Epithelial cell of prostate (primary cell): ENCODE data around the gene VTI1B.
"Not testable (repeated sequence)": the region's sequence is repeated elsewhere in the genome, so short reads cannot be mapped to it uniquely, and the experiment has no call there.

Source experiments
- DNase-seq: peaks from one replicate; pipeline ENCODE4 v3.0.0-alpha.2; 2011; ENCODE audit warnings: low read depth, low spot score
- H3K27ac ChIP-seq: fragments of 450-650 bp; 2 replicates; pipeline ENCODE4 v1.5.1; 2017; ENCODE audit warnings: mild to moderate bottlenecking

Gene VTI1B

GRCh38 chr14:67636361-67636919, 38.0 kb downstream of the VTI1B start:
- no peak for DNase-seq
- peak overlapping the region; percentile 82 for H3K27ac ChIP-seq

- DNase-seq: no peak
- H3K27ac ChIP-seq: no peak overlapping the region
These were observed 40.8 kb downstream of the VTI1B start for GRCh38 chr14:67633451-67634147.

- DNase-seq: no peak
These were observed 43.5 kb downstream of the VTI1B start for GRCh38 chr14:67630938-67631337.

GRCh38 chr14:67630186-67630585, 44.2 kb downstream of the VTI1B start:
- DNase-seq: no peak
- no peak overlapping the region for H3K27ac ChIP-seq

More at GRCh38 chr14:67630938-67631337, 43.5 kb downstream of the VTI1B start:
- H3K27ac ChIP-seq: no peak overlapping the region

- no peak overlapping the region for H3K27ac ChIP-seq
- DNase-seq: no peak
These were observed 46.9 kb downstream of the VTI1B start for GRCh38 chr14:67627519-67627918.

GRCh38 chr14:67626131-67626530, 48.3 kb downstream of the VTI1B start:
- H3K27ac ChIP-seq, DNase-seq: not testable (repeated sequence)

GRCh38 chr14:67623114-67623513, 51.3 kb downstream of the VTI1B start:
- H3K27ac ChIP-seq: peak overlapping the region; percentile 93
- DNase-seq: peak; percentile 92

GRCh38 chr14:67622675-67623074, 51.8 kb downstream of the VTI1B start:
- peak; percentile 39 for DNase-seq
- H3K27ac ChIP-seq: peak overlapping the region; percentile 93

GRCh38 chr14:67620217-67620785, 54.1 kb downstream of the VTI1B start:
- peak overlapping the region; percentile 52 for H3K27ac ChIP-seq
- DNase-seq: no peak

GRCh38 chr14:67619446-67620216, 54.8 kb downstream of the VTI1B start, which contains the start of gene ARG2:
Gene ARG2 (plus strand): TSS chr14:67619920. CDS start chr14:67619978, 58 bp downstream.
- peak; percentile 75 for DNase-seq
- H3K27ac ChIP-seq: peak within 1 kb of the TSS; percentile 52

- H3K27ac ChIP-seq: peak overlapping the region; percentile 52
- peak; percentile 20 for DNase-seq
These were observed 55.8 kb downstream of the VTI1B start for GRCh38 chr14:67618617-67619063.

- no peak for DNase-seq
- no peak overlapping the region for H3K27ac ChIP-seq
These were observed 63.9 kb downstream of the VTI1B start for GRCh38 chr14:67610491-67610890.

GRCh38 chr14:67609642-67610310, 64.7 kb downstream of the VTI1B start:
- no peak overlapping the region for H3K27ac ChIP-seq
- DNase-seq: no peak

GRCh38 chr14:67607646-67608045, 66.8 kb downstream of the VTI1B start:
- DNase-seq: no peak

GRCh38 chr14:67602995-67603545, 71.4 kb downstream of the VTI1B start:
- DNase-seq: no peak
- no peak overlapping the region for H3K27ac ChIP-seq

More at GRCh38 chr14:67607646-67608045, 66.8 kb downstream of the VTI1B start:
- H3K27ac ChIP-seq: no peak overlapping the region

- no peak for DNase-seq
- no peak overlapping the region for H3K27ac ChIP-seq
These were observed 72.4 kb downstream of the VTI1B start for GRCh38 chr14:67602076-67602475.

- not testable (repeated sequence) for DNase-seq
These were observed 73.9 kb downstream of the VTI1B start for GRCh38 chr14:67600562-67600974.

GRCh38 chr14:67599698-67600561, 74.5 kb downstream of the VTI1B start, which contains the start of gene PIGH:
Gene PIGH (minus strand): TSS chr14:67600268. CDS start chr14:67600203, 65 bp downstream.
- peak; percentile 29 for DNase-seq
- peak within 1 kb of the TSS; percentile 59 for H3K27ac ChIP-seq

More at GRCh38 chr14:67600562-67600974, 73.9 kb downstream of the VTI1B start:
- peak overlapping the region; percentile 59 for H3K27ac ChIP-seq
